ENCODE data around the gene MAPKAP1.

MAPKAP1 gene

DNA sequence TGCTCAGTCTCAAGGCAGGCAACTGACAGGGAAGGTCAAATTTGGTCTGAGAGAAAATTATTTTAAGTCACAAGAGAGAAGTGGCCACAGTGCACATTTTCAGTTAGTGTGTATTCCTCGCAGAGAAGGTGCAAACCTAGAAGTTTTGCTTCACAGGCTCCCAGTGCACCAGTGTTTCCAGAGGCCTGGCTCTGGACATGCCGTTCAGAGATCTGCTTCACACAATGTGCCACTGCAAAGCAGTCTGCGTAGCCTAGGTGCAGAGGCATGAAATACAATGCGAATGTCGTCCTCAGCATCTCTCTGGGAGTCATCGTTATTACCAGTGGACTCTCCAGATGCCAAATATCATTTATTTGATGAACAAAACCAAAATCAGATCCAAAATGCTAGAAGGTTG, 147.8 kb downstream of the MAPKAP1 start:
- no peak for DNase-seq

- peak; percentile 48 to 67 for DNase-seq
Measured at GRCh38 chr9:125558453-125559092, 148.4 kb downstream of the MAPKAP1 start.

- no peak for DNase-seq
Measured at GRCh38 chr9:125556046-125556721, 150.8 kb downstream of the MAPKAP1 start.

GRCh38 chr9:125554726-125555125, 152.3 kb downstream of the MAPKAP1 start:
- DNase-seq = no peak

DNA sequence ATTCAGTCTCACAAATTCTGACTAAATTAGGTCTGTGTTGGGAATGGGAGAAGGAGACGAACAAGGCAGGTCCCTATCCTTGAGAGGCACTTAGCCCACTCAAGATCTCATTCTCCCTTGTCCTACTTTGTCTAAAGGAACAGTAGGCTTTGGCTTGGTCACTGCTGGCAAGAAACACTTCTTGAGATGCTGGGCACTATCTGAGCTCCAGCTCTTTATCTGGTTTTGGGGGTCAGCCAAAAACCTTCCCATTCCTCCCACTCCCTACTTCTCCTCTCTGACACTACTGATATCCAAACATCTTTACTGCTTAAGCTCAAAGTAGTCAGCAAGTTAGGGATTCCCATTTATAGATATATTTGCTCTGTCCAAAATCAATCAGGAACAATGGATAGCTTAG, 155.2 kb downstream of the MAPKAP1 start:
- DNase-seq = no peak

DNA sequence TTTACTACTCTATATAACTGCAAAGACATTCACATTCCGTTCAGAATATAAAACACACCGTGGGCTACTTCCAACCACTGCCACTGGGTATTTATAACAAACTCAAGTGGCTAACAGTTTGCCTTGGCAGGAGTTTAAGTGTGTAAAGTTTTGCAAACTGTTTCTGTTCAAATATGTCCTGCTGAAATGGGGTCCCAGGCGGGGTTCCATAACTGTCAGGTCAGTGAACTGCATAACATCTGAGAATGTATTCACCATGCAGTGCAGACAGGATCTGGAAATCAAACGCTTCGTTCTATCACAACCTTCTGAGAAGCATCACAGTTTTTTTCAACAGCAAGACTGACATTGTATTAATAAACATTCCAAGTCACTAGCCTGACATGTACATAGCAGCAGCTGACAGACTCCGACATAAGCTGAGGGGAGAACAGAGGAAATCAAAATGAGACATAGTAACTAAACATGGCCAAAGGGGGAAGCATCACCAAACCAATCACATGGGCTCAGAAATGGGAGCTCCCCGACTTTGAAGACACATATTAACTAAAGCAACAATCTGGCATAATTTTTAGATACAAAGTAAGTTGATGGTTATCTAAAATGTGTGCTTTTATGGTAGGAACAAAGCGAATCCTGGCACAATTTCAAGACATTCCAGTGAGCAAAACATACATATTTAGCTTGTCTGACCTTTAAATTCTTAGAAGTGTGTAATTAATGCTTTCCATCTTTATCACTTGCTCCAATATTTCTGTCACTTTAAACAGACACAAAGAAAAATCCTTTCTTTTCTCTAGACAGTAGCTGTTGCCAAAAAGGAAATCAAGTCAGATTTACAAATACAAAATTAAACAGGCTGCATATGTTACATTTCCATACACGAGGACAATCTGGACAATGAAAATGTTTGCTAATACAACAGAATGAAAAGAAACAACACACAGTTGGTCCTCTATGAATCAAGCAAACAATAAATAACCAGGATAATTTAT, 156.8 kb downstream of the MAPKAP1 start:
- no peak for DNase-seq

DNA sequence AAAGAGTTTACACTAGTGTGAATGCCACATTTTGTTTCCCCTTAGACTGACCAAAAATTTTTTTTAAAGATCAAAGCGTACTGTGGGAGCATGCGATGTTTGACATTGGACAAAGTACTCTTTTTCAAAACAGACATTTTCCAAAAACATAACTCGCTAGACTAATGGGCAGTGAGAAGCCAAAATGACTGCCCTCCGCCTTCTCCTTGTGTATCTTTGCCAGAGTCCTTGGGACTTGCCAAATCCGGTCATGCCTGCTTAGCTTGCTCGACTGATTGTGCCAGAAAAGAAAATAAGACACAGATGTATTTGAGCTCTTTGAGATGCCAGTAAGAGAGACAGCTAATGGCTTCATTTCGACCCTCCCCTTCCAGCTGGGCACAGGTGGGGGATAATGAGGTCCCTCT, 157.5 kb downstream of the MAPKAP1 start:
- DNase-seq = no peak

DNA sequence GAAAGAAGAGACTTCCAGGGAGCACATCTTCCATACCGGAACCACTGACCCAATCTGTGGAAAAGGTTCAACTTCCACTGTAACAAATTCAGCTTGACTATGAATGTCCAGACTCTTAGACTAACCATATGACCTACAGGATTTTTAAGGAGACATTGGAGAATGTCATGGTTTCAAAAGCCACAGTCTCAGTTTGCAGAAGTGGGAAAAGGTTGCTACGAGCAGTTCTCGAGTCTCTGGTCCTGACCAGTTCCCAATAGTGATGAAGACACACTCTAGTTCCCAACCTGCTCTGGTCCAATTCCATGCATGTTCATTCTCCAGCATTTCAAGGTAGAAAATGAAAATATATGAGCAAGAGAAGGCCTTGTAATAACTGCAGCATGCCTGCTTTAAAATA, 158.0 kb downstream of the MAPKAP1 start:
- DNase-seq = no peak

GRCh38 chr9:125548141-125548540, 158.9 kb downstream of the MAPKAP1 start:
- DNase-seq = no peak

DNA sequence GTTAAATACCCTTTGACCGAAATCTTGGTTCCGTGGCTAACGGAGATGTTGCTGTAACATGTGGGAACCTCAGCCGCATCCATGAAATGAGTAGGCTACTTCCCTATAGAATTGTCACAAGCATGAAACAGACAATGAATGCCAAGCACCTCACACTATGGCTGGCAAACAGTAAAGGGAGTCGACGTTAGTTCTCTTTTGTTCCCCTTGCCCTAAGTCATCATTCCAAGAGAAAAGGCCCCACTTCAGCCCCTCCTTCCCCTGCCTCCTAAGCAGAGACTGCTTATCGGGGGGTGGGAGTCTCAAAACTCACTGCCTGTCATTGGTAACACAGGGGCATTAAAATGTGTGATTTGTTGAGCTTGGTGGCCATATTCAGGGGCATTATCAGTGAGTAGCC, 159.6 kb downstream of the MAPKAP1 start:
- DNase-seq = no peak

DNA sequence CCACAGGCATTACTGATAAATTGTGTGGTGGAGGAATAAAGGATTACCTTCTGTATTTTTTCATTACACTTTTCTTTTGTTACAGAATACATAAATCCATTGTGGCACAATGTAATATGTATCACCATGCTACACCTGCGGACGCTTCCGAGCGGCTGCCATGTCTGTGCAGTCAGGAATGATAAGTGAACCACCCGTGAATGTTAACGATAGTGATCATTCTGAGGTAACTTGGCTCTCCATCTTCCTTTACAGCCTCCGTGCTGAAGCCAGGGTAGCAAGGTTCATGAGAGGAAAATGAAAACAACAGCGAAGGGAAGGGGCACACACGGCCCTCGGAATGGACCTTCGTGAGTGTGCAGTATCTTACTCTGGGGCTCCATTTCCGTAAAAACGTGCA, 161.2 kb downstream of the MAPKAP1 start:
- DNase-seq = no peak

GRCh38 chr9:125544988-125545651, 161.9 kb downstream of the MAPKAP1 start:
- DNase-seq = no peak

- no peak for DNase-seq
Measured at GRCh38 chr9:125544484-125544883, 162.5 kb downstream of the MAPKAP1 start.

DNA sequence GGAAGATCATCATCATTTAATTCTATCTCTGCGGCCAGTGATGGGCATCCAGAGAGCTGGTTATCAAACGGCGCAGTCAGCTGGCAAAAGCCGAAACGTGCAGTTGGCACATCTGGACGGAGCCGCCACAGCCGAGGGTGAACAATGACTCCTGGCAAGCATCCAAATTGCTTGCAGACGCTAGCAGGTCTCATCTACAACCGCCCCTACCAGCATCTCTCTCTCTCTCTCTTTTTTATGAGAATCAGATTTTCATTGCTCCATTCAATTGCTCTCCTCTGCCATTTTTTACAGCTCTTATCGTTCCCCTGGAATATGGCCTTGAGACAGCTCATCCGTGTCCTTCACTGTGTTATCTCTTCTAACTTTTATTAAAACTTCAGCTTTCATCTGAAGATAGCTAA, 165.2 kb downstream of the MAPKAP1 start:
- no peak for DNase-seq

- no peak for DNase-seq
Measured at GRCh38 chr9:125540497-125540896, 166.5 kb downstream of the MAPKAP1 start.

DNA sequence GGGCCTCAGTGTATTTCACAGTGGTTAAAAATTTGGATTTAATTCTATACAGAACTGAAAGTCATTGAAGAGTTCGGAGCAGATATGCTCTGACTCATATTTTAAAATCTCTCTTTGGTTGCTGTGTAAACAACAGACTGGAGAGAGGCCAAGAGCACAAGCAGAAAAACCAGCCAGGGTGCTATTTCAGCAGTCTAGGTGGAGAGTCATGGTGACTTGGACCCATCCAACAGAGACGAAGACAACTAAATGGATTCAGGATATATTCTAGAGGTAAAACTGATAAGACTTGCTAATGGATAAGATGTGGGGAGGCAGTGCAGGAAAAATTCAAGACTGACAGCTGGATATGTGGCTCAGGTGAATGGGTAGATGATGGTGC, 168.9 kb downstream of the MAPKAP1 start:
- no peak for DNase-seq

GRCh38 chr9:125537442-125538091, 169.4 kb downstream of the MAPKAP1 start:
- DNase-seq = no peak

GRCh38 chr9:125536776-125537175, 170.2 kb downstream of the MAPKAP1 start:
- DNase-seq = no peak

- DNase-seq = no peak
Measured at GRCh38 chr9:125536167-125536772, 170.7 kb downstream of the MAPKAP1 start.

DNA sequence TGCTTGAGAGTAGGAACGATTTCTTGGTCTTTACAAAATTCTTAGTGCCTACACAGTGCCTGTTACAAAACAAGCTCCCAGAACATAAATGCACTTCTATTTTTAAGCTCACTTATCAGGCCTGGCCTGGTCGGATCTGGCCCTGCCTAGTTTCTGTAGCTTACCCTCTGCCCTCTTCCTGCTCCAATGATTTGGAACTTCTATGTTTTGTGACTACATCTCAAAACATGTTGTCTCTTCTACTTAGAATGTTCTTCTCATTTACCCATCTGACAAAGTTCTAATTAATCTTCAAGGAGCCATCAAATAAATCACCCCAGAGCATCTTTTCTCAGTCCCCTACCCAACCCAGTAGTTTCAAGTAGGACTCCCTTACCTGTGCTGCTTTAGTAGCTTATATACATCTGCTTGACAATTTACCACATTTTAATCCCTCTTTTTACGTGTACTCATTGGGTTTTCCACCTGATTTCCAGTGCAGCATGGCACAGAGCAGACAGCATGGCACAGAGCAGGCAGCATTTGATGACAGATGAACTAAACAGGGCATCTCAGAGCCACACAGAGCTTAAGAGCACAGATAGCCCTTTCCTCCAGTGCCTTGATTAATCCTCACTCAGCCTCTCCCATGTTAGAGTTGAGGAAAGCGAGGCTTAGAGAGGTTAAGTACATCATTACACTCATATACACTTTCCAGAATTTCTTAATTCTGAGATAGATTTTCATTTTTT, 171.9 kb downstream of the MAPKAP1 start:
- DNase-seq = no peak
